ENCODE measurements around the gene SNTG2. TPM values are rescaled to one million over a fixed set of nuclear protein-coding genes. Genes with fewer than 3 reads are reported as not detected.

Gene SNTG2
- total and polyA plus RNA-seq, 12 donors, result 0.39 to 2.8 (median 1.0) TPM; not detected in 1

DNA sequence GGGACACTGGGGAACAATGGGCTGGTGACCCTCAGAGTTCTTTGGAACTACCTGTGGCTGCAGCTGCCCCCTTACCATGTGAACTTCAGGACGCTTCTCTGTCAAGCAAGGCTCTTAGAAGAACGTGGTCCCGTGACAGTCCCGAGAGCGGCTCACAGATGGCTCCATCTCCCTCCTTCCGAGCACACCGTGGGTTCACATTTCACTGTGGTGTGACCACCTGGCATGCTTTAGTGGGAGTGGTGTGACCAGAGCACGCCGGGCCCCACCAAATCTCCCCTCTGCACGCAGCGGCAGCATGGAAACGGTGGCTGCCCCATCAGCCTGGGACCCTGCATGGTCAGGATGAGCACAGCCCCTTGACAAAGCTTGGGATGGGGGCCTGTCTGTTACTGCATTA lies 452.9 kb downstream of the SNTG2 start:
- no peak for ATAC-seq
- WGBS, 2 donors, result 94% methylated on average over 12 of the region's 12 CpGs
- H3K36me3 ChIP-seq, result no peaks in the 10 kb centered on the region
- DNase-seq, result no peak
- H3K4me3 ChIP-seq, result no peak overlapping the region
- TF ChIP-seq, protein P1, sequence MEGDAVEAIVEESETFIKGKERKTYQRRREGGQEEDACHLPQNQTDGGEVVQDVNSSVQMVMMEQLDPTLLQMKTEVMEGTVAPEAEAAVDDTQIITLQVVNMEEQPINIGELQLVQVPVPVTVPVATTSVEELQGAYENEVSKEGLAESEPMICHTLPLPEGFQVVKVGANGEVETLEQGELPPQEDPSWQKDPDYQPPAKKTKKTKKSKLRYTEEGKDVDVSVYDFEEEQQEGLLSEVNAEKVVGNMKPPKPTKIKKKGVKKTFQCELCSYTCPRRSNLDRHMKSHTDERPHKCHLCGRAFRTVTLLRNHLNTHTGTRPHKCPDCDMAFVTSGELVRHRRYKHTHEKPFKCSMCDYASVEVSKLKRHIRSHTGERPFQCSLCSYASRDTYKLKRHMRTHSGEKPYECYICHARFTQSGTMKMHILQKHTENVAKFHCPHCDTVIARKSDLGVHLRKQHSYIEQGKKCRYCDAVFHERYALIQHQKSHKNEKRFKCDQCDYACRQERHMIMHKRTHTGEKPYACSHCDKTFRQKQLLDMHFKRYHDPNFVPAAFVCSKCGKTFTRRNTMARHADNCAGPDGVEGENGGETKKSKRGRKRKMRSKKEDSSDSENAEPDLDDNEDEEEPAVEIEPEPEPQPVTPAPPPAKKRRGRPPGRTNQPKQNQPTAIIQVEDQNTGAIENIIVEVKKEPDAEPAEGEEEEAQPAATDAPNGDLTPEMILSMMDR (IDR thresholded peaks at IDR 0.05), result no peak
- H3K27me3 ChIP-seq, result no peaks in the 10 kb centered on the region
- H3K27ac ChIP-seq, result no peak overlapping the region
- intact Hi-C loops (cut with DNase I), result no loop called here
- no peaks in the 10 kb centered on the region for H3K9me3 ChIP-seq
- no peaks in the 10 kb centered on the region for H3K4me1 ChIP-seq

DNA sequence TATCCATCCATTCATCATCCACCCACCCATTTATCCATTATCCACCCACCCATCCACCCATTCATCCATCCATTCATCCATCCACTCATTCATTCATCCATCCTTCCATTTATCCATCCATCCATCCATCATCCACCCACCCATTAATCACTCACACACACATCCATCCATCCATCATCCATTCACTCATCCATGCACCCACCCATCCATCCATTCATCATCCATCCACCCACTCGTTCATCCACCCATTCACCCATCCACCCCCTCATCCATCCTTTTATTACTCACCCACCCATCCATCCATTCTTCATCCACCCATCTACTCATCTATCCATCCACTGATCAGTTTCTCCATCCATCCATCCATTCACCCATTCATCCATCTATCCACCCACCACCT lies 454.5 kb downstream of the SNTG2 start:
- intact Hi-C loops (cut with DNase I), result no loop called here
- Histone ChIP-seq H3K9me3 (no peaks in the 10 kb centered on the region), H3K36me3 (no peaks in the 10 kb centered on the region), H3K27ac (no peak overlapping the region), H3K27me3 (no peaks in the 10 kb centered on the region), H3K4me1 (no peaks in the 10 kb centered on the region), H3K4me3 (no peak overlapping the region)
- 86 to 89% methylated on average over 1 of the region's 1 CpG for WGBS, 2 donors
- no peak for ATAC-seq
- no peak for DNase-seq
- TF ChIP-seq, protein P1 (IDR thresholded peaks at IDR 0.05), result no peak

DNA sequence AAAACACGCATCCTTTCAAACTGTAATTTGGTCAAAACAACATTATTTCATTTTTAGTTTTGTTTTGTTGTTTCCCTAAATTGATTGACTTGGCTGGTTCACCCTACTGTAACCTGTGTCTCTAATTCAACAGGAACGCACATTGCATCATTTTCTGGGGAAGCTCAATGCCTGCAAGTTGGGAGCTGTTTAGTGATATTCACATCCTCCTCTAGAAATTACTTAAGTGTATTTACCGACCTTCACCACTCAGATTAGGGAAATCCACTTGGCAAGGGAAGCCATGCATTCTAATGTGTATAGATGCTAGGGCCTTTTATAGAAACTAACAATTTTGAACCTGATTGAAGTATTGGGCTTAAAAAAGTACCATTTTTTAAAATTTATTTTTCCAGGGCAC lies 455.3 kb downstream of the SNTG2 start:
- Histone ChIP-seq H3K27me3 (no peaks in the 10 kb centered on the region), H3K36me3 (no peaks in the 10 kb centered on the region), H3K9me3 (no peaks in the 10 kb centered on the region), H3K4me1 (no peaks in the 10 kb centered on the region), H3K27ac (no peak overlapping the region), H3K4me3 (no peak overlapping the region)
- DNase-seq (no peak), ATAC-seq (no peak)
- TF ChIP-seq, protein P1 (IDR thresholded peaks at IDR 0.05), result no peak
- intact Hi-C loops (cut with DNase I), result no loop called here
- WGBS, 2 donors, result 66 to 82% methylated on average over 3 of the region's 3 CpGs

DNA sequence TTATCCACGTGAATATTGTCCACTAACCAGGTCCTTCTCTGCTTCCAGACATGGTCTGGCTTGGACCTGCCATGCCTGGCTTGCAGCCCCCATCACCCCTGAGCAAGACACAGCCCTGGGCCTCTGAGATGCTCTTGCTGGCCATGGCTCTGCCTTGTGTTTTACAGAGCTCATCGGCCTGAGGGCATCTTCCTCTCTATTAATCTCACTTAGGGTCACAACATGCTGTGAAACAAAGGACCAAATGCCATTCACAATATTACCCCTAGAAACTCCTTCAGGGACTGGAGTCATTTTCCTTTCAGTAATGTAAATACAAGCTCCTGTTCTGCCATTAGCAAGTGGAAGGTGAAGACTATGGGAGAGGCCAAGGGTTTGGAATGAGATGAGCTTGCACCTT lies 455.8 kb downstream of the SNTG2 start:
- Histone ChIP-seq H3K9me3 (no peaks in the 10 kb centered on the region), H3K27me3 (no peaks in the 10 kb centered on the region), H3K4me3 (no peak overlapping the region), H3K4me1 (no peaks in the 10 kb centered on the region), H3K27ac (no peak overlapping the region), H3K36me3 (no peaks in the 10 kb centered on the region)
- intact Hi-C loops (cut with DNase I), result no loop called here
- TF ChIP-seq, protein P1 (IDR thresholded peaks at IDR 0.05), result no peak
- ATAC-seq (no peak), DNase-seq (no peak)
- WGBS, 2 donors, result 81 to 93% methylated on average over 2 of the region's 2 CpGs
